Nephron (organoid): ENCODE measurements around the gene RNF187.

ENCODE experiments used
- H3K27ac Mint-ChIP-seq, 3 experiments: 2 replicates each; pipeline ENCODE4 v1.8.0; 2020; ENCODE audit warnings: mixed read lengths in 3 of 3, mild to moderate bottlenecking in 2 of 3, moderate library complexity in 1 of 3
- H3K27me3 Mint-ChIP-seq: 2 replicates; pipeline ENCODE4 v1.8.0; 2021; ENCODE audit warnings: low read depth, mild to moderate bottlenecking, moderate library complexity, mixed read lengths
- H3K36me3 Mint-ChIP-seq: 2 replicates; pipeline ENCODE4 v1.8.0; 2020; ENCODE audit warnings: low read depth, mixed read lengths
- H3K4me1 Mint-ChIP-seq: 2 replicates; pipeline ENCODE4 v1.8.0; 2020; ENCODE audit warnings: mixed read lengths
- H3K4me3 Mint-ChIP-seq, 3 experiments: 2 replicates each; pipeline ENCODE4 v1.8.0; 2020; ENCODE audit warnings: mild to moderate bottlenecking in 3 of 3, mixed read lengths in 3 of 3, moderate library complexity in 2 of 3
- H3K9me3 Mint-ChIP-seq: 2 replicates; pipeline ENCODE4 v1.8.0; 2020; ENCODE audit warnings: mixed read lengths
- TF ChIP-seq, protein P1 (sequence below), 3 experiments: fragments of 200-600 bp; sonication (generic); IDR thresholded peaks; one replicate each; pipeline ENCODE4 v1.5.0; 2021; ENCODE audit warnings: antibody characterized with exemption in 3 of 3; ENCODE audit not compliant: unreplicated experiment in 3 of 3

Gene RNF187

GRCh38 chr1:228474507-228474906 is 12.7 kb upstream of the RNF187 start:
- Mint-ChIP-seq H3K9me3 (no peaks in the 10 kb centered on the region), H3K4me3 (no peak overlapping the region), H3K27me3 (peaks cover 21% of the 10 kb centered on the region), H3K36me3 (no peaks in the 10 kb centered on the region), H3K27ac (no peak overlapping the region), H3K4me1 (no peaks in the 10 kb centered on the region)
- TF ChIP-seq, protein P1, sequence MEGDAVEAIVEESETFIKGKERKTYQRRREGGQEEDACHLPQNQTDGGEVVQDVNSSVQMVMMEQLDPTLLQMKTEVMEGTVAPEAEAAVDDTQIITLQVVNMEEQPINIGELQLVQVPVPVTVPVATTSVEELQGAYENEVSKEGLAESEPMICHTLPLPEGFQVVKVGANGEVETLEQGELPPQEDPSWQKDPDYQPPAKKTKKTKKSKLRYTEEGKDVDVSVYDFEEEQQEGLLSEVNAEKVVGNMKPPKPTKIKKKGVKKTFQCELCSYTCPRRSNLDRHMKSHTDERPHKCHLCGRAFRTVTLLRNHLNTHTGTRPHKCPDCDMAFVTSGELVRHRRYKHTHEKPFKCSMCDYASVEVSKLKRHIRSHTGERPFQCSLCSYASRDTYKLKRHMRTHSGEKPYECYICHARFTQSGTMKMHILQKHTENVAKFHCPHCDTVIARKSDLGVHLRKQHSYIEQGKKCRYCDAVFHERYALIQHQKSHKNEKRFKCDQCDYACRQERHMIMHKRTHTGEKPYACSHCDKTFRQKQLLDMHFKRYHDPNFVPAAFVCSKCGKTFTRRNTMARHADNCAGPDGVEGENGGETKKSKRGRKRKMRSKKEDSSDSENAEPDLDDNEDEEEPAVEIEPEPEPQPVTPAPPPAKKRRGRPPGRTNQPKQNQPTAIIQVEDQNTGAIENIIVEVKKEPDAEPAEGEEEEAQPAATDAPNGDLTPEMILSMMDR (IDR thresholded peaks at IDR 0.05; ENCODE audit: unreplicated experiment in 3 of 3): no peak

- Mint-ChIP-seq H3K27me3 (peaks cover 21% of the 10 kb centered on the region), H3K4me1 (no peaks in the 10 kb centered on the region)
- TF ChIP-seq, protein P1 (IDR thresholded peaks at IDR 0.05; ENCODE audit: unreplicated experiment in 3 of 3): no peak
These were observed 11.4 kb upstream of the RNF187 start for GRCh38 chr1:228475812-228476211.

DNA sequence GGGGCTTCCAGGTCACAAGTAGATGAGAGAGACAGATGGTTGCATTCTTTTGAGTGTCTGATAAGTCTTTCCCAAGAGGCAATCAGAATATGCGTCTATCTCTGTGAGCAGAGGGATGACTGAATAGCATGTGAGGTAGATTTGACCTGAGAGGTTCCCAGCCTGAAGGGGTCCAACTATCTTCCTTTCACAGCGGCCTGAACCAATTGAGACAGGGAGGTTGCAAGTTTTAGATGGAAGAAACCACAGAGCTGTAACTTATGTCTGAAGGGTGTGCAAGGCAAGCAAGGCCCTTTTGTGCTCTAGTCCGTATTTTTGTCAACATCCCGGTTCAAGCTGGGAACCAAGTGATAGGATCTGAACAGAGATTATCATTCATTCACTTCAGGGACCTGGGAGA is 9.9 kb upstream of the RNF187 start:
- no peaks in the 10 kb centered on the region for H3K9me3 Mint-ChIP-seq

More at GRCh38 chr1:228475812-228476211, 11.4 kb upstream of the RNF187 start:
- H3K9me3 Mint-ChIP-seq: no peaks in the 10 kb centered on the region
- H3K4me3 Mint-ChIP-seq: no peak overlapping the region
- H3K27ac Mint-ChIP-seq: no peak overlapping the region
- H3K36me3 Mint-ChIP-seq: no peaks in the 10 kb centered on the region

DNA sequence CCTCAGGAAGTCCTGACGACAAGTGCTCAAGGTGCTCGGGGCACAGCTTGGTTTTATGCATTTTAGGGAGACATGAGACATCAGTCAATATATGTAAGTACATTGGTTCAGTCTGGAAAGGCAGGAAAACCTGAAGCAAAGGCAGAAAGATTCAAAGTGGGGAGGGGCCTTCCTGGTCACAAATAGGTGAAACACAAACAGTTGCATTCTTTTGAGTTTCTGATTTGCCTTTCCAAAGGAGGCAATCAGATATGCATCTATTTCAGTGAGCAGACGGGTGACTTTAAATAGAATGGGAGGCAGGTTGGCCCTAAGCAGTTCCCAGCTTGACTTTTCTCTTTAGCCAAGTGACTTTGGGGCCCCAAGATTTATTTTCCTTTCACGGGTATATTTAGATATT is 8.9 kb upstream of the RNF187 start:
- Mint-ChIP-seq H3K27me3 (peaks cover 20% of the 10 kb centered on the region), H3K36me3 (no peaks in the 10 kb centered on the region), H3K4me1 (no peaks in the 10 kb centered on the region), H3K9me3 (no peaks in the 10 kb centered on the region), H3K4me3 (no peak overlapping the region), H3K27ac (no peak overlapping the region)
- TF ChIP-seq, protein P1 (IDR thresholded peaks at IDR 0.05; ENCODE audit: unreplicated experiment in 3 of 3): no peak

More for the DNA sequence above, 9.9 kb upstream of the RNF187 start:
- TF ChIP-seq, protein P1 (IDR thresholded peaks at IDR 0.05; ENCODE audit: unreplicated experiment in 3 of 3): no peak
- H3K4me3 Mint-ChIP-seq: no peak overlapping the region
- H3K27ac Mint-ChIP-seq: no peak overlapping the region
- H3K27me3 Mint-ChIP-seq: peaks cover 15% of the 10 kb centered on the region
- H3K36me3 Mint-ChIP-seq: no peaks in the 10 kb centered on the region
- H3K4me1 Mint-ChIP-seq: no peaks in the 10 kb centered on the region

DNA sequence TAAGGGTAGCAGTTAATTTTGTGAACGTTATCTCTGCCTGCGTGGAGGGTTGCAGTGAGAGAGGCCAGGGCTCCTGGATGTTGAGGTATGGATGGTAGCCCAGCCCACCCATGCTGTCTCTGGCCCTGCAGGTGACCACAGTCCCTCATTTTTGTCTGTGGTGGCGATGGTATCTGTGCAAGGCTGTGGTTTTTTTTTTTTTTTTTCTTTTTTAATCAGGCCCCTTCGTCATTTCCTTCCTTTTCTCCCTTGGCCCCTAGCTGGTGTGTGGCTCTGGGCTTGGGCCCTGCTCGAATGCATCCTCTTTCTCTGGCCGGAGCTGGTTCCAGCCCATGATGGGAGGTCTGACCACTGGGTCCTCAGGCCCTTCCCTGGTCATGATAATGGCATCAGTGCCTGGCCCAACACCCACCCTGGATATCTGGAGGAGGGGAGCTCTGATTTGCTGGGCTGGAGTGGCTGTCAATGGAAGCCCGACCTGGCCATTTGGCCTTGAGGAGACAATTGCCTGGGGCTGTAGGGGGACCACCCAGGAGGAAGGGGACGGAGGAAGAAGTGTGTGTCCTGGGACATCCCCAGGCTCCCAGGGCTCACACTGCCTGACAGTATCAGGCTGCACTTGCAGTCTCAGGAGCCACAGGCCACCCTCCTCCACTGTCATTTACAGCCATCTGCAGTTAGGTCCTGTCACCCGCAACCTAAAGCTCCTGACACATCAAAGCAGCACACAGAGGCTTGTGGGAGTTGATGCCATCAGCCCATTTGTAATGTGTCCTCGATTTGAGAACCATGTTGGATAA is 8.1 kb upstream of the RNF187 start:
- Mint-ChIP-seq H3K27ac (no peak overlapping the region), H3K4me1 (no peaks in the 10 kb centered on the region)

More for the DNA sequence above, 8.1 kb upstream of the RNF187 start:
- no peaks in the 10 kb centered on the region for H3K9me3 Mint-ChIP-seq
- no peaks in the 10 kb centered on the region for H3K36me3 Mint-ChIP-seq
- TF ChIP-seq, protein P1 (IDR thresholded peaks at IDR 0.05; ENCODE audit: unreplicated experiment in 3 of 3): no peak
- H3K4me3 Mint-ChIP-seq: no peak overlapping the region
- H3K27me3 Mint-ChIP-seq: peaks cover 20% of the 10 kb centered on the region
